T follicular helper cell (primary cell): Measurements from ENCODE around the gene CSMD2.
"Not testable (repeated sequence)": the region's sequence is repeated elsewhere in the genome, so short reads cannot be mapped to it uniquely, and the experiment has no call there.

Source experiments
- DNase-seq: peaks from one replicate; pipeline ENCODE4 v3.0.0-alpha.2; 2020; ENCODE audit warnings: low read depth

The CSMD2 gene

GRCh38 chr1:34108711-34109110 lies 56.3 kb downstream of the CSMD2 start:
- DNase-seq, result no peak

DNA sequence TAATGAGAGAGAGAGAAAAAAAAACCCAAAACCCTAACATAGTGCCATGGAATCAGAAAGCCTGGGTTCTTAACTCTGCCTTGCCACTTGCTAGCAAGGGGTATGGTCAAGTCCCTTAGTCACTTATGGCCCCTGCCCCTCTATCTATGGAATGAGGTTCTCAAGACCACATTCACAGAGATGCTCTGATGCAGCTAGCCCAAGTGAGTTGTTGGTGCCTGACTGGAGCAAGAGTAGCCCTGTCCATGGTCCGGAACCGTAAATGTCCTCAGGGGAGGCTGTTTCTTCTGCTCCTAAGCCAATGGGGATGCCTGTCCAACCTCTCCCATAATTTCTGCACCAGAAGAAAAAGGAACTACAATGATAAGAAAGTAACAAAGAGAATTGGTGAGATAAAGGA lies 56.8 kb downstream of the CSMD2 start:
- no peak for DNase-seq

GRCh38 chr1:34101151-34101550 lies 63.9 kb downstream of the CSMD2 start:
- no peak for DNase-seq

- DNase-seq, result no peak
These were observed 64.7 kb downstream of the CSMD2 start for GRCh38 chr1:34100332-34100731.

DNA sequence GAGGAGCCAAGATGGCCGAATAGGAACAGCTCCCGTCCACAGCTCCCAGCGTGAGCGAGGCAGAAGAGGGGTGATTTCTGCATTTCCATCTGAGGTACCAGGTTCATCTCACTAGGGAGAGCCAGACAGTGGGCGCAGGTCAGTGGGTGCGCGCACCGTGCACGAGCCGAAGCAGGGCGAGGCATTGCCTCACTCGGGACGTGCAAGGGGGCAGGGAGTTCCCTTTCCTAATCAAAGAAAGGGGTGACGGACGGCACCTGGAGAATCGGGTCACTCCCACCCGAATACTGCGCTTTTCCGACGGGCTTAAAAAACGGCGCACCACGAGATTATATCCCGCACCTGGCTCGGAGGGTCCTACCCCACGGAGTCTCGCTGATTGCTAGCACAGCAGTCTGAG lies 72.6 kb downstream of the CSMD2 start:
- not testable (repeated sequence) for DNase-seq

DNA sequence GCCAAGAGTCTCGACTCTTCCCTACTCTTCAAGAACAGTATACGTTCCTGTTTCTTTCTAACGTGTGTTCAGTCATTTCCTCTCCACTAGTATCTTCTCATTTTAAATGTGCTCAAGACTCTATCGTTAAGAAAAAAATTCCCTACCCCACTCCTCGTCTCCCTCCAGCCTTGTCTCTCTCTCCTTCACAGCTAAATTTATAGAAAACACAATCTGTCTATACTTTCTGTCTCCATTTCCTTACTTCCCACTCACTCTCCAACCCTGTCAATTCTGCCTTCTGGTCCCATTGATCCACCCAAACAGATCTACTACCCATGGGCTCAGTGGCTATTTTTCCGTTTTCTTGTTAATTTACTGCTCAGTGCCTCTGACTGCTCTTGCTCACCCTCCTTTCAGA lies 75.3 kb downstream of the CSMD2 start:
- DNase-seq, result no peak

- no peak for DNase-seq
These were observed 77.0 kb downstream of the CSMD2 start for GRCh38 chr1:34087986-34088385.

GRCh38 chr1:34086561-34086960 lies 78.5 kb downstream of the CSMD2 start:
- DNase-seq, result no peak

- DNase-seq, result no peak
These were observed 81.1 kb downstream of the CSMD2 start for GRCh38 chr1:34083974-34084373.

- DNase-seq, result not testable (repeated sequence)
These were observed 82.9 kb downstream of the CSMD2 start for GRCh38 chr1:34082085-34082670.

GRCh38 chr1:34078383-34078782 lies 86.6 kb downstream of the CSMD2 start:
- DNase-seq, result no peak

- no peak for DNase-seq
These were observed 89.5 kb downstream of the CSMD2 start for GRCh38 chr1:34075576-34075975.

GRCh38 chr1:34073028-34073695 lies 91.9 kb downstream of the CSMD2 start:
- DNase-seq, result no peak

DNA sequence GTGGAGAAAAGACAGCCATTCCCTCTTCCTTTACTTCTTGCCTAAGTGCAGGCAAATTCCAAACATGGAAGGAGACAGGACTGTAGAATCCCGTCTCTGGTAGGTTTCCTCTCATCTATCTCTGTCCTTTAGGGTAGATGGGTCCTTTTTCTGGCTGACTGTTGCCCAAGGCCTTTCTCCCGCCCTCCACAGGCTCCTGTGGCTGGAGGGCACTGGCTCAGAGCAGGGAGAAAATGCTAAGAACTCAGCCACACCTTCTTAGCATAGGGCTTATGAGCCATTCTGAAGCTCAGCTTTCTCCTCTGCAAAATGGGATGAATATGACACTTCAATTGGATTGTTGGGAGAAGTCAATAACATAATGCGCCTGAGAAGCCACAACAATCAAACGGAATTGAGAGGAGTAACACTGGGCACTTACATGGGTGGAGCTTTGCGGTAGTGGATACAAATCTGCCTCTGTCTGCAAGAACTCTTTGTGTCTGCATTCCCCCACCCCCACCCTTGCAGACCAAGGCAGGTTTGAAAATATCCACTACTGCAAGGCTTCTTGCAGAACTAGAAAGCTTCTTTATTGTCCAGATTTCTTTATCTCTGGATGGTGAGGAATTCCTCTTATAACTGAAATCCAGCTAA lies 94.7 kb downstream of the CSMD2 start:
- DNase-seq, result no peak

GRCh38 chr1:34066981-34067603 lies 97.9 kb downstream of the CSMD2 start:
- DNase-seq, result no peak

GRCh38 chr1:34066166-34066565 lies 98.9 kb downstream of the CSMD2 start:
- no peak for DNase-seq

- DNase-seq, result no peak
These were observed 99.5 kb downstream of the CSMD2 start for GRCh38 chr1:34065498-34065897.

DNA sequence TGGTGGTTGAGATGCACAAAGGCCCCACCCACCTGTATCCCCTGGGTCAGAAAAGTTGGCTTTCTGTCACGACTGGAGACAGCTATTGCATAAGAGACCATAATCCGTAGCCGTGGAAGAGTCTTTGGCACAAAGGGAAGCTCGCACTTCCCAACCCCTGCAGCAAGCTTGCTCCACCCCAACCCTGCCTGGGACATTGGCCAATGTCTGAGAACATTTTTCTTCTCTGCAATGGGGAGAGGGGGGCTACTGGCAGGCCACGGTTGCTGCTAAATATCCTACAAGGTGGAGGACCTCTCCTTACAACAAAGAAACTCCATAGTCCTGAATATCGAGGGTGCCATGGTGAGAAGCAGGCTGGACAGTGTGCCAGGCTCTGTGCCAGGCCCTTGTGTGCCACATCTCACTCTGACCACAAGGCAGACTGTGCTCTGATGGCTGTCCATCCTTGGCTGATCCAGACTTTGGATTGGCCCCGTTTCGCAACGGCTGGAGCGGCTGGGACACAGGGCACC lies 104.1 kb downstream of the CSMD2 start:
- no peak for DNase-seq

DNA sequence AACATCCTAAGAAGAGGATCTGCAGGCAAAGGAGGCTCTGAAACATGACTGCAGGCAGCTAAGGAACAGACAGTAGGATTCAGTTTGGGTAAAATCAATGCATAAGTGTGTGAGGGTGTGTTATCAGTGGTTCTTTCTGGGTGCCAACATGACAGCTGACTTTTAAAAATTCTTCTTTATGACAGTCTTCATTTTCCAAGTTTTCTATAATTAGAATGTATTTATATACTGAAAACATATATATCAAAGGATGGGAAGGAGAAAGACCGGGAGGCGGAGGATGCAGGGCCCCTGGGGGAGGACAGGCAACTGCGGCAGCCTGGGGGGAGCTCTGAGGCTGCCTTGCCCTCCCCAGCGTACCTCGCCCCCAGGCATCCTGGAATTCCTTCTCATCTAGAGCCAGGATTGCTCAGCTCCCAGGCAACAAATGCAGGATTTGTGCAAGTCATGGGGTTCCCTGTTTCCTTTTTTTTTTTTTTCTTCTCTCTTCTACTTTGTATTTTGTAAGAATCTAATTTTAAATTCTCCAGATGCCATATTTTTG lies 104.8 kb downstream of the CSMD2 start:
- DNase-seq, result no peak

DNA sequence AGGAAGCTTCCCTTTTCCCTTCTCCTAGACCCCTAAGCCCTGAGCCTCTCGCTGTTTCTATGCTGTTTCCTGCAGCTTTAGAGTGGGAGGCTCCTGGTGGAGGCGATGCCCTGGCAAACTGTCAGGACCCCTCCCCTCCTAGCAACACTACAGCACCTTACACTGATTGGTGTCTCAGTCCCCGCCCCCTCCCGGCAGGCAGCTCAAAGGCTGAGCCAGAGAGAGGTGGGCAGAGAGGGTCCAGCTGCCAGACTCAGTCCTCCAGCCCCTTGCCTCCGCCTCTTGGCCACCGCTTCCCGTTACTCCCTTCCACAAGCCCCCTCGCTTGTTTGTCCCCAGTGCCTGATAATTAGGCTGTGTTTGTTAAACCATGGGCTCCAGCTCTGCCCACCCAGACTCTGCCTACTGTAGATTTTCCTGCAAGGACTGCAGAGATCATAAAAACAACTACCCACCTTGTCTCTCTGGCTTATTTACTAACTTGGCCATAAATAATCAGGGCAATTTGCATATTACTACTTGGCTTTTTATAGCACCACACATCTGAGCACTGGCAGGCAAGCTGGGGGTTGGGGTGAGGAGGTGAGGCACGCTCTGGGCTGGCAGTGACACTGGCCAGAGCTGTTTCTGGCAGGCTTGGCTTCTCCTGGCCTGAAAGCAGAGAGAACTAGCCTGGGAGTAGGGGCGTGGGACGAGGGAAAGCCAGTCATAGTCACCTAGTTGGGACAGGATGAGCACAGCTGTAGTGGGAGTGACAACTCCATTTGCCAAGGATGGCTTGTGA lies 107.5 kb downstream of the CSMD2 start:
- DNase-seq, result no peak

DNA sequence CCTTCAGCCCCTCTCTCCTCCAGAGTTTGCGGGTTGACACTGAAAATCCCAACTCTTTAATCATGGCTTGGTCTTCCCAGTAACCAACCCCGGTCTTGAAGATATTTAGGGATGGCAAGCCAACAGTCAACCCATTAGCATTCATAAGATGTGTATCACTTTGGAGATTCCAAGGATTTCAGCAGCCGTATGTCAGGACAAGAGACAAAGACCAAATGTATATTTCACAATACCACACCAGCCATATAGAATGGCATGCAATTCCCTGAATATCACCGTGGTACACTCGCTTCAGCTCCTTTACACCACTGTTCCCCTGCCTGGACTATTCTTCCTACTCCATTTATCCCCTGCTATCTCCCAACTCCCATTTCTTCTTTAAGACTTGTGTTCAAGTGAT lies 109.2 kb downstream of the CSMD2 start:
- no peak for DNase-seq

DNA sequence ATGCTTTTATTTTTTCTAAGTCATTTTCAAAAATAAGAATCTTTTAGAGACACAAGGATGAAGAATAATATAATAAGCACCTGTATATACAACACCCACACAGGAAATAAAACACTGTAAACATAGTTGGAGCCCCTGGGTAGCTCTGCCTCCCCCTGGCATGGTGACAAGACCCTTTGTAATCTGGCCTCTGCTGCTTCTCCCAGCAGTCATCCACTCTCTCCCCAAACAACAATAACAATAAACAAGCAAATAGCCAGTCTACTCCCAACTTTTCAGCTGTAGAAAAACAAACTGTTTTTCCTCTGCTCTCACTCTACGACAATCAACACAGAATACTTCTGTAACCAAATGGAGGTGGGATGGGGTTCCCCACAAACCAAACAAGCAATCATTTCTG lies 110.1 kb downstream of the CSMD2 start:
- no peak for DNase-seq
